GM06990 (cell line): Measurements from ENCODE around the gene SLCO3A1.

Source experiments
- DNase-seq: peaks from one replicate; pipeline ENCODE4 v3.0.0-alpha.2; 2011; ENCODE audit not compliant: insufficient read length; ENCODE audit errors: extremely low read depth
- H3K27me3 ChIP-seq: replicated peaks from 2 replicates; pipeline ENCODE4 v1.6.0; 2011; ENCODE audit warnings: low read length; ENCODE audit not compliant: control insufficient read depth, insufficient read depth
- H3K36me3 ChIP-seq: 2 replicates; pipeline ENCODE4 v1.5.1; 2011; ENCODE audit warnings: low read length; ENCODE audit not compliant: control insufficient read depth, insufficient read depth
- H3K4me3 ChIP-seq: replicated peaks from 2 replicates; pipeline ENCODE4 v1.5.1; 2011; ENCODE audit warnings: low read depth, mild to moderate bottlenecking, control low read depth, low read length
- CTCF ChIP-seq: IDR thresholded peaks from 2 replicates; pipeline ENCODE4 v1.5.1; 2011; ENCODE audit warnings: low read length, control low read depth, mild to moderate bottlenecking, inconsistent platforms; ENCODE audit not compliant: insufficient read depth, poor library complexity, severe bottlenecking

Gene SLCO3A1

GRCh38 chr15:92128788-92129187 lies 275.3 kb downstream of the SLCO3A1 start:
- TF ChIP-seq CTCF, result no peak
- peaks cover 1% of the 10 kb centered on the region for H3K27me3 ChIP-seq
- no peaks in the 10 kb centered on the region for H3K36me3 ChIP-seq
- H3K4me3 ChIP-seq, result no peak overlapping the region
- DNase-seq, result no peak

- no peak overlapping the region for H3K4me3 ChIP-seq
- no peak for DNase-seq
- H3K36me3 ChIP-seq, result no peaks in the 10 kb centered on the region
- H3K27me3 ChIP-seq, result peaks cover 1% of the 10 kb centered on the region
- no peak for TF ChIP-seq CTCF
Measured at GRCh38 chr15:92130244-92130643, 276.7 kb downstream of the SLCO3A1 start.

- H3K36me3 ChIP-seq, result no peaks in the 10 kb centered on the region
- DNase-seq, result no peak
- no peak overlapping the region for H3K4me3 ChIP-seq
- TF ChIP-seq CTCF, result no peak
- peaks cover 1% of the 10 kb centered on the region for H3K27me3 ChIP-seq
Measured at GRCh38 chr15:92130906-92131305, 277.4 kb downstream of the SLCO3A1 start.

- DNase-seq, result no peak
- Histone ChIP-seq H3K4me3 (no peak overlapping the region), H3K27me3 (no peaks in the 10 kb centered on the region), H3K36me3 (no peaks in the 10 kb centered on the region)
- no peak for TF ChIP-seq CTCF
Measured at GRCh38 chr15:92132982-92133755, 279.7 kb downstream of the SLCO3A1 start.

- no peak overlapping the region for H3K4me3 ChIP-seq
- H3K27me3 ChIP-seq, result no peaks in the 10 kb centered on the region; the same call in 1 of the 2 replicates
- no peaks in the 10 kb centered on the region for H3K36me3 ChIP-seq
- no peak for TF ChIP-seq CTCF
- no peak for DNase-seq
Measured at GRCh38 chr15:92140796-92141195, 287.3 kb downstream of the SLCO3A1 start.
